Measurements from ENCODE around the gene PCNX4.

Gene PCNX4

GRCh38 chr14:60215127-60215444 is 123.4 kb downstream of the PCNX4 start:
- no peaks in the 10 kb centered on the region for H3K9me3 ChIP-seq (ENCODE audit: control insufficient read depth in 1 of 2, low read length in 2 of 2)
- H3K27me3 ChIP-seq (ENCODE audit: control insufficient read depth in 1 of 2, insufficient read depth in 2 of 2, low read length in 2 of 2) = no peaks in the 10 kb centered on the region
- H3K4me1 ChIP-seq (ENCODE audit: control insufficient read depth in 1 of 2, insufficient read depth in 2 of 2, low read length in 2 of 2) = peaks cover 12 to 24% of the 10 kb centered on the region in 2 donors
- no peaks in the 10 kb centered on the region for H3K36me3 ChIP-seq (ENCODE audit: control insufficient read depth in 1 of 2, insufficient read depth in 2 of 2, low read length in 2 of 2)
- no peak overlapping the region for H3K9ac ChIP-seq (ENCODE audit: low read depth in 1 of 2, low read length in 2 of 2)
- H3K4me3 ChIP-seq (ENCODE audit: low read depth in 1 of 2, low read length in 2 of 2) = no peak overlapping the region
- H3K27ac ChIP-seq (ENCODE audit: low read depth, low read length) = no peak overlapping the region

DNA sequence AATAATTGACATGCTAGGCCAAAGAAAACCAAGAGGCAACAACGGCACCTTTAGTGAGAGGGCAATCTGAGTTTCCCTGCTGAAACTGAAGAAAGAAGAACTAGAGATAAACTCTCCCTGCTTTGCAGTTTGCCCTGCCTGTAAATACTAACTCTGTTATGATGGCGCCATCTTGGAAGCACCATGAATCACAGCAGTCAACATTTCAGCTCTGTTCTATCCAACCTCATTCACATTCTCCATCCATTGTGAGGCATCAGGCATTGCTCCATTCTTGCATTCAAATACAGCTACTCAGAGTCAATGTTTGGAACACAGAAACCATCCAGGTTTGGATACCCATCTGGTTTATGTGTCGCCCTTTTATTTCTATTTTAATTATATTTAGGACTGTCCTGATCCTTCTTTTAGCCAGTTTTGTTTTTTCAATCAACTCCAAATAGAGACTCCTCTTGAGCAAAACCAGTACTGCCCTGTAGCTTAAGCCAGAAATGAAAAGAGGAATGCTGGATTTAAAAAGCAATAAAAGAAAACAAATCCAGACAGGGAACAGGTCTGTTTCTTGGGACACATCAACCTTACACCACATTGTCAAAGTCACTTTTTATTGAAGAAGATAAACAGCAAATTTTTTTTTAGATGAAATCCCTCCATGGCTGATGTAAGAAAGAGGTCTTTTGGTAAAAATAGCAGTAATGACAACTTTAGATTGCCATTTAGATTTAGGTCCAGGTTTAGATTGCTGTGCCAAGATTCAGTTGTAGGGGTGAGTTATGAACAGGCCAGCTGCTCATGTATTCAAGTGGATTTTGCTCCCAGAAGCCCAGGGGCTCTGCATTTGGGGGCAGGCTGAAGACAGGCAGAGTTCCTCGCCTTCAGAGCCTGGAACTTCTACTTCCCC is 124.0 kb downstream of the PCNX4 start:
- Histone ChIP-seq H3K4me3 (ENCODE audit: low read depth in 1 of 2, low read length in 2 of 2) (no peak overlapping the region), H3K4me1 (ENCODE audit: control insufficient read depth in 1 of 2, insufficient read depth in 2 of 2, low read length in 2 of 2) (peaks cover 12 to 24% of the 10 kb centered on the region in 2 donors), H3K27ac (ENCODE audit: low read depth, low read length) (no peak overlapping the region)

GRCh38 chr14:60217713-60218112 is 126.0 kb downstream of the PCNX4 start:
- Histone ChIP-seq H3K9ac (ENCODE audit: low read depth in 1 of 2, low read length in 2 of 2) (no peak overlapping the region), H3K27me3 (ENCODE audit: control insufficient read depth in 1 of 2, insufficient read depth in 2 of 2, low read length in 2 of 2) (no peaks in the 10 kb centered on the region), H3K9me3 (ENCODE audit: control insufficient read depth in 1 of 2, low read length in 2 of 2) (no peaks in the 10 kb centered on the region), H3K4me1 (ENCODE audit: control insufficient read depth in 1 of 2, insufficient read depth in 2 of 2, low read length in 2 of 2) (peaks cover 12 to 24% of the 10 kb centered on the region in 2 donors), H3K4me3 (ENCODE audit: low read depth in 1 of 2, low read length in 2 of 2) (no peak overlapping the region), H3K27ac (ENCODE audit: low read depth, low read length) (no peak overlapping the region), H3K36me3 (ENCODE audit: control insufficient read depth in 1 of 2, insufficient read depth in 2 of 2, low read length in 2 of 2) (no peaks in the 10 kb centered on the region)

More for the DNA sequence above, 124.0 kb downstream of the PCNX4 start:
- Histone ChIP-seq H3K9me3 (ENCODE audit: control insufficient read depth in 1 of 2, low read length in 2 of 2) (no peaks in the 10 kb centered on the region), H3K27me3 (ENCODE audit: control insufficient read depth in 1 of 2, insufficient read depth in 2 of 2, low read length in 2 of 2) (no peaks in the 10 kb centered on the region), H3K9ac (ENCODE audit: low read depth in 1 of 2, low read length in 2 of 2) (no peak overlapping the region), H3K36me3 (ENCODE audit: control insufficient read depth in 1 of 2, insufficient read depth in 2 of 2, low read length in 2 of 2) (no peaks in the 10 kb centered on the region)
